ENCODE data around the gene SERPINB11. TPM values are rescaled to one million over a fixed set of nuclear protein-coding genes. Genes with fewer than 3 reads are reported as not detected.
"Not testable (repeated sequence)": the region's sequence is repeated elsewhere in the genome, so short reads cannot be mapped to it uniquely, and the experiment has no call there.

Gene SERPINB11, protein sequence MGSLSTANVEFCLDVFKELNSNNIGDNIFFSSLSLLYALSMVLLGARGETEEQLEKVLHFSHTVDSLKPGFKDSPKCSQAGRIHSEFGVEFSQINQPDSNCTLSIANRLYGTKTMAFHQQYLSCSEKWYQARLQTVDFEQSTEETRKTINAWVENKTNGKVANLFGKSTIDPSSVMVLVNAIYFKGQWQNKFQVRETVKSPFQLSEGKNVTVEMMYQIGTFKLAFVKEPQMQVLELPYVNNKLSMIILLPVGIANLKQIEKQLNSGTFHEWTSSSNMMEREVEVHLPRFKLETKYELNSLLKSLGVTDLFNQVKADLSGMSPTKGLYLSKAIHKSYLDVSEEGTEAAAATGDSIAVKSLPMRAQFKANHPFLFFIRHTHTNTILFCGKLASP
- not detected in 2 replicates for total RNA-seq (2014; rRNA removed; shearing (Covaris generic))

DNA sequence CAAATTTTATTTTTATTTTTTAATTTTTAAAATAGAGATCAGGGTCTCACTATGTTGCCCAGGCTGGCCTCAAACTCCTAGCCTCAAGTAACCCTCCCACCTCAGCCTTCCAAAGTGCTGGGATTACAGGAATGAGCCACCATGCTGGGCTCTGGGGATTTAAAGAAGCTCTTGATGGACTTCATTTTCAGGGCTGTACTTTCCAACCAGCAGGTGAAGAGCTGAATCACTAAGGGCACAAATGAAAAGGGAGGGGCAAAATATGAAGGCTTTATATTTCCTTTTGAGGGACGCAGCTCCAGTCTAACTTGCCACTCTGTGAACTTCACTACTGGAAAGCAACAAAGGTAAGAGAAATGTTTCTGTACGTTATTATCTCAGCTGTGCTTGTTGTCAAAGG, at the start of gene SERPINB11:
TSS of gene SERPINB11 (plus strand) at position 301 of the 400 bp plus-strand sequence. CDS start 7,234 bp downstream, outside the sequence.
- no peak for DNase-seq (ENCODE audit: low read depth)

DNA sequence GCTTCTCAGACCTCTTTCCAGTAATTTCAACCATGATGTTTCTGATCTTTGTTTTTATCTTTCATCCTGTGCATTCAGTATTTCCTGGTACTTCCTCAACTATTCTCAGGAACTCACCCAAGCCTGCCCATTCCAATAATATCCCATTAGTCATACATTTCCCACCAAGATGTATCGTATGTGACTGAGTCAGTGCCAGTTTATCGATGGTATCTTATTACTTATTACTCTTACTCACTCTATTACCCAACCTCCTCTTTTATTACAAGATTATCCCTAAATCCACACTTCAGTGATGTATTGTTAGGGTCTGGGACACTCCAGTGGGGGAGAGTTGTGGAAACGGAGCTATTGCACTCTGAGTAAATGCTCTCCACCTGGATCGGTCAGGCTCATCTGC, 43.8 kb upstream of the SERPINB11 start:
- DNase-seq (ENCODE audit: low read depth) = not testable (repeated sequence)

DNA sequence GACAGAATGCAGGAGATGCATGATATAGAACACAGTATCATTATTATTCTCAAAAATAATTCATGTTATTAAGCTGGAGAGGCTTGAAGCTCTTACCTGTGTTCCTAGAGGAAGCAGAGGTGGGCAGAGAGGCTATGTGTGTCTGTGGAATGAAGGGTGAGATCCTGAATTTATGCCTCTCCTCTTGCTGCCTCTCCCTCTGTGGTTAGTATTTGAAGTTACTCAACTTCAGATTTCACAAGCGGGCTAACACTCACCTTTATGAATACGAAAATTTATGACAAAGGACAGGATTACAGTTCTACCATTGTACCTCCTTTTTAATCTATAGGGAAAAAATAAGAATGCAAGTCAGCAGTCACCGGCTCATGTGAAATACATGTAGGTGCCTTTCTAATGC, 41.0 kb upstream of the SERPINB11 start, which contains the start of gene SERPINB3:
TSS of gene SERPINB3 (minus strand) at position 144 of the 400 bp plus-strand sequence. CDS start 677 bp downstream, outside the sequence.
- not testable (repeated sequence) for DNase-seq (ENCODE audit: low read depth)

DNA sequence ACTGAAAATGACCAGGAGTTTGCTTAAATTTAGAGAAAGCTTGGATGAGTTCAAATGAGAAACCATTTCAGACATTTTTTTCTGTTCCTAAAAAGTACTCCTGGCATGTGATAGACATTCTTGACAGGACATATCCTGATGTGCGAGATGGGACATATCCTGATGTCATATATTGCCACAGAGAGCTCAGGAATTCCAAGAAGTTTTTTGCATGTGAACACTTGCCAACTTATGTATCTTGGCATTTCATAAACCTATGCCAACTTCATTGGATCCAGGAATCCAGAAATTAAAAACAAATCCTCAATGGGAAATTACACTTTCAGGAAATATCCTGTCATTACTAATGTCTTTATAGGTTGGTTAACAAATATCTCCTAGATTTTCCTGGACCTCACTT, 38.2 kb upstream of the SERPINB11 start:
- DNase-seq (ENCODE audit: low read depth) = no peak

DNA sequence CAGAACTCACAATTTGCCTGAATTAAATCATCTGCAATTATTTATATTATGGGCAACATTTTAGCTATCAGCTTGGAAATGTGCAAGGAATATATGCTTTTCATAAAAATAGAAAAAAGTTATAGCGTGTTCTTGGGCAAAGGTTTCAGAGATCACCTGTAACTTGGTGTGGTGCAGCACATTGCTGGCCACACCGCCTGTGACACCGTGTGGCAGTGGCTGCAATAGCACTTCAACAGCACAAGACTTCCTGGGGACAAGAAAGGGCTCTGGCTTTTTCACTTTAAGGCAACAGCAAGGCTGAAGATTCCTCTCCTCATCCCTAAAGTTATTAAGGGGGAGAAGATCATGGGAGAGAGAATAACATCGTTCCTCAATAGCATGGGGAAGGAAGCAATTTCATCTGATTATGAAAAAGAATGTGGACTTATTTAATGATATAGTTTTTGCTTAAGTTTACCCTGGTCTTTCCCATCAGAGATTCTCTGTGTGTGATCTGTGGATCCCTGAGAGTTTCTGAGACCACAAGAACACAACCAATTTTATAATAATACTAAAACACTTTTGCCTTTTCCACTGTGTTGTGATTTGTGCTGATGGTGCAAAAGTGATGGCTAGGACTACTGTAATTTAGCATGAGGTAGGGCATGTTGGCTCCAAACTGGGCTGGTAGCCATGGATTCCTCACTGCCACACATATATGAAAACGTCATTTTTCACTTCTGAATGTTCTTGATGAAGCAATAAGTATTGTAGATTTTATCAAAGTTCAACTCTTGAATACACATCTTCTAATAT, 26.0 kb upstream of the SERPINB11 start:
- DNase-seq (ENCODE audit: low read depth) = peak; percentile 47

DNA sequence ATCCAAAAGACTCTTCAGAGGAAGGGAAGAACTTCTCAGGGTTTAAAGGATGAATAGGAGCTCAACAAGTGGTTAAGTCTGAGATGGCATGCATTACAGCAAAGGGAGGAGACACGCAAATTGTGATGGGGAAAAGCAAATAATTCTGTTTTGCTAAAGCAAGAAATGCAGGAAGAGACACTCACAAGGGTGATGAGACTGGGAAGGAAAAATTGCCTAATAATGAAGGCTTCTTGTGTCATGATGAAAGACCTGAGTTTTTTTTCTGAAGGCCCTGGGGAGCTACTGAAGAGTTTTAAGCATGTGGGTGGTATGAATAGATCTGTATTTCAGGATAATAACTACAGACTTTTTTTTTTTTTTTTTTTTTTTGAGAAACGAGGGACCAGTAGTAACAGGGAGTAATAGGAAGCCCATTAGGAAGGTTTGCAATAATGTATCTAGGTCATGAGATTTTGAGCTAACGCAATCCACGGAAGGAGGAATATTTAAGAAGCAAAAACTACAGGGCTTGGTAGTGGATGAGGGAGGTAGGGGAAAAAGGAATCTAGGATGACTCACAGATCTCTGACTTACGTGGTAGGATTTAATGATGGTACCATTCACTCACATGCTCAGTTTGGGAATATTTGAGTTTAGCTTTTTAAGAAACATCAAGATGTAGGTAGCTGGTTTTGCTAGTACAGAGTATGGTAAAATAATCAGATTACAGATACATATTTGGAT, 25.1 kb upstream of the SERPINB11 start:
- peak; percentile 27 for DNase-seq (ENCODE audit: low read depth)

DNA sequence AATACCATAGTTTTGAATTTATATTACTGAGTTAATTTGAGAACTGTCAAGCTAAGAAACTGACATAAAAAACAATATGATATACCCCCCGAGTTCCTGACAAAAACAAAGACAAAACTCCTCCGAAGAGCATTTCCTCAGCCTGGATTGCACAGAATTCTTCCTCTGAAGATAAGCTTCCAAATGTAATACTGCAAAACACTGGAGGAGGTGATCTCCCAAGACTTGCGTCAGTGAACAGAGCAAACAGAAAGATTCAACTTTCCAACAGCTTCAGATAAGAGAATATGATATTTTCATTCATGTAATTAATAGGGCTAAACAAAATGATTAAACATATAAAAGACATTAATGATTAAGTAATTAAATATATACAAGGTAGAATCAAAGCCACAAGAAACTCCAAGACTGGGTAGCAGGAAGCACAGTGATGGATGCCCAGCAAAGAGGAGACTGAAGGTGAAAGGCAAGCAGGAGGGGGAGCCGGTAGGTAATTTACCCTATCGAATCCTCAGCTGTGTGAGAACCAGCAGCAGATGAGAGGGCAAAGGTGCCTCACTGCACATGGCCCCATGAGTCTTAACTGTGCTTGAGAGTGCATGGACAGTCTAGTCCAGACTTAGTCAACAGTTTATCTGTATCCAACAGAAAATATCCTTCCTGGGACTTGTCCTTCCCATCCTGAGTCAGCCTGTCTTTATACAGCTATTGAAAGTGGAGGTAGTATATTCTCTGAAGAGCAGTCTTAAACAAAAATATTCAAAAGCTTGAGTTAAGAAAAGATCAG, 22.7 kb upstream of the SERPINB11 start:
- no peak for DNase-seq (ENCODE audit: low read depth)

DNA sequence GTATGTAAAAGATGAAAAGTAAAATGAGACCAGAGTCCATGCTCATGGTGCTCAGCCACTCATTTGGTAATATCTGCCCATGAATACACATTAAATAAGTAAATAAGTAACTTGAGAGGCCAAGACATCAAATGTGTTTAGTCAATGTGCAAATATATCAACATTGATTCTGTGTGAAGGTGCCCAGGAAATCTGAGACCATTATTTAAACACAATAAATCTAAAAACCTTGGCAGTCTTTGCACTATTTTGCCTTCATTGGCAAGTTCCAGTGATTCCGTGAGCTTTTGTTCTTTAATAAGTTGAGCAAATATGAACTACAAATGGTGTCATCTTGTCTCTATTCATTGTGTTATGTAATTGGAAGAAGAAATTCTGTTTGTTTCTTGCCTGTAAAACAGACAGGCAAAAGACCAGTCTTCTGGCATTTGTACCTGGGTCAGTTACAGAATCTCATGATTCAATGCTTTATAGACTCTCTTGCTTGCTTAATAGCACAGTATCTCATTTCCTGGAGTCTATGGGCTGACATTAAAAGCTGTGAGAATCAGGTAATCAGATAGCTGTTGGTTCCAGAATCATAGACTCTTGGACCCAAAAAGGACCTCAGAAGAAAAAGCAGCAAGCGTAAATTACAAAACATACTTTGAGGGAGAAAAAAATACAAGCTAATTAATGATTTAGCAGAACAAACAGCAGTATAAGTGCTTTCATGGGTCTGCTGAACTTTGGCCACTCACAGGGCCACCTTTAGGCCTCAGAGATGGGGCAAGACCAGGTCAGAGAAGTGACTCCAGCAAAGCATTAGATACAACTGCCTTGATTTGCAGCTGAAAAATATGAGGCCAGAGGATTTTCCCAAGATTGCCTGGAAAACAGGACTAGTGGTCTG, 21.1 kb upstream of the SERPINB11 start:
- DNase-seq (ENCODE audit: low read depth) = no peak

DNA sequence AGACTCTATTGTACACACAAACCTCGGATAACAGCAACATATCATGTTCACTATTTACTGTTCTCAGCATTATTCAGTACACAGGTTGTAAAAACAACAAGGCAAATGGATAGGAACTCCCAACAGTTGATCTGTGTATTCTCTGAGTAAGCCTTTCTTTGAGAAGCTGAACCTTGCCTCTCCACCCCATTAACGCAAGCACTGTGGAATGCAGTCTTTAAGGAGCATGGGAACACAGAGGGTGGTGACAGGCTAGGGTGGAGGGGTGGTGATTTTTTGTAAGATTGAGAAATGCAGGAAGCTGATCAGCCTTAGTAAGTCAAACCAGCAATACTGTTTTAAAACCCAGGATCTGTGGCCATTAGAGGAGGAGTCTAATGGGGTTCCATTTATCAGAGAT, 19.6 kb upstream of the SERPINB11 start:
- DNase-seq (ENCODE audit: low read depth) = peak; percentile 86

DNA sequence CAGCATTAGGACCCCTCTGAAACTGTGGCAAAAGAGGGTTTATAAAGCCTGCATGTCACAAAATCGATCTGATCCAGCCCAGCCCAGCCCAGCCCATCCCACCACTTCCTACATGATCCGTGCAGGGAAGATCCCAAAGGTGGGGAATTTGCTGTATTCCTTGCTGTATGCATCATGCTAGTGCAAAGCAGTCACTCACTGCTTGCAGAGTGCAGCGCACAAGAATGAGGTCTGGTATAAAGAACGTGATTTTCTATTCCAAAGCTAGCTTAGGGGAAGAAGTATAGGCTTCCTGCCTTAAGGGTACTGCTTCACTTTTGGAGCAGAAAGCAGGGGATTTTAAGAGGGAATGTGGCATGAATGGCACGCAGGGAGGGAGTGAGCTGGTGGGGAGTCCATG, 18.9 kb upstream of the SERPINB11 start:
- DNase-seq (ENCODE audit: low read depth) = peak; percentile 8

DNA sequence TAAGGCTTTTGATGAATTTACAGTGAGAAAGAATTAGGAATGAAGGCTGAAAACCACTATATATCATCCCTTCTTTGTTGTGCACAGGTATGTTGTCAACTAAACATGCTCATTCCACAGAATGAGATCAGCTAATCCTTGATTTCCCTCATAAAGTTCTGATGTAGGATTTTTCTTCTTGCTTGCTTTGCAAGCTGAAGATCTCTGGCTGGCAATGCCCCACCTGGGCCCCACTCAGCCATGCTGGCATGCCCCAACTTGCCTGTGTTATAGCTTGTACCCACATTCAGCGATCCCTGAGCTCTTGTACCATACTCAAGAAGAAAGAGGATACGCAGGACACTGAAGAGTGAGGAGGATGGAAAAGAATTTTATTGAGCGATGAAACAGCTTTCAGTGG, 18.0 kb upstream of the SERPINB11 start:
- DNase-seq (ENCODE audit: low read depth) = no peak

DNA sequence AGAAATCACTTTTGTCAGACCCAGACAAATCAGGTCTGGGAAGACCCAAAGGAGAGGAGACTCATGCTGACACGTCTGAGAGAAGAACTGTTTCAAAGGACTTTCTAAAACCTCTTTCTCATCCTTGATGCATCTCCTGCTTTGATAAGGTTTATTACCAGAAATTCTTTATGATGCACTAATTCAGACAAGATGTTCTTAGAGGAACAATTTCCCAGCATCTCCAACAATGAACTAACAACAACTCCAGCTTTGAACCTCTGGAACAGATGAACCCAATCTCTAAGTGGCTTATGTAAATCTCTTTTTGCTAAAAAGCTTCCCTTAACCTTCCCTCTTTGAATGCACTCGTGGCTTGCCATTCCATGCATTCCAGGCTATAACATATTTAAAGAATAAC, 15.9 kb upstream of the SERPINB11 start:
- no peak for DNase-seq (ENCODE audit: low read depth)

DNA sequence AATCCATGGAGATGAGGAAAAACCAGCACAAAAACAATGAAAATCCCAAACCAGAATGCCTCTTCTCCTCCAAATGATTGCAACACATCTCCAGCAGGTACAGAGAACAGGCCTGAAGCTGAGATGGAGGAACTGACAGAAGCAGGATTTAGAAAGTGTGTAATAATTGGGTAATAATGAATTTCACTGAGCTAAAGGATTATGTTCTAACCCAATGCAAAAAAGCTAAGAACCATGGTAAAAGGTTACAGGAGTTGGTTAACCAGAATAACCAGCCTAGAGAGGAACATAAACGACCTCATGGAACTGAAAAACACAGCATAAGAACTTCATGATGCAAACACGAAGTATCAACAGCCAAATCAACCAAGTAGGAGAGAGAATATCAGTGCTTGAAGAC, 13.7 kb upstream of the SERPINB11 start:
- no peak for DNase-seq (ENCODE audit: low read depth)

DNA sequence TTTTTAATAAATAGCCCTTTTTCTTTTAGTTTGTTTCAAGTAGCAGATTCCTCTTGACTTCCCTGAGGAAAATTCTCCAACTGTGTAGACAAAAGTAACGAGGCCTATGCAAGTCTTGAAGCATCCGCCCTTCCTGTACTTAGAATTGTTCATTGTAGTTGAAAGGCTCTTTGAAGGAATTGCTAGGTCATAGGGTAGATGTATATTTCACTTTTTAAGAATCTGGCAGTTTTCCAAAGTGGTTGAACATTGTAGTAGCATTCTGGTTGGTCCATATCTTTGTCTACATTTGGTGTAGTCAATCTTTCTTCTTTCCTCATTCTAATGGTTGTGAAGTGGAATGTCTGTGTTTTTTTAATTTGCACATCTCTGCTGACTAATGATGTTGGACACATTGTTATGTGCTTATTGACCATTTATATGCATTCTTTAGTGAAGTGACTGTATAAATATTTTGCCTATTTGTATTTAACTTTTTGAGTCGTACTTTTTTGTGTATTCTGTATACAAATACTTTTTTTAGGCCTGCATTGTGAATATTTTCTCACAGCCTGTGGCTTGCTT, 5.6 kb upstream of the SERPINB11 start:
- peak; percentile 44 for DNase-seq (ENCODE audit: low read depth)

DNA sequence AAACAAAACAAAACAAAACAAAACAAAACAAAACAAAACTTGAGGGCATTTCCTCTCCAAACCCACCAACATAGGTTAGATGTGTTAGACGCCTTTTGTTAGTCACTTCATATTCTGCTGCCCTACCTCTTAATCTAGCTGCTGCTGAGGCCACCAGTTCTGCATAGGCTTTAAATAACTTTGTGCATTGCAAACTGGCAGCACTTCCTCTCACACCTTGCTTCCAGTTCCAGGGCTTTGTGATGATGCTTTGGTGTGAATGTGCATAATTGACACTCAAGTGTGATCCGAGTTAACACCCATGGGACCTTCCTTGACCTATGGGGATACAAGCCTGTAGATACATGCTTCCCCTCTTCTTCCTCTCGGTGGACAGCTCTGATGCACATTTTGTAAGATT, 2.3 kb upstream of the SERPINB11 start:
- DNase-seq (ENCODE audit: low read depth) = peak; percentile 27

DNA sequence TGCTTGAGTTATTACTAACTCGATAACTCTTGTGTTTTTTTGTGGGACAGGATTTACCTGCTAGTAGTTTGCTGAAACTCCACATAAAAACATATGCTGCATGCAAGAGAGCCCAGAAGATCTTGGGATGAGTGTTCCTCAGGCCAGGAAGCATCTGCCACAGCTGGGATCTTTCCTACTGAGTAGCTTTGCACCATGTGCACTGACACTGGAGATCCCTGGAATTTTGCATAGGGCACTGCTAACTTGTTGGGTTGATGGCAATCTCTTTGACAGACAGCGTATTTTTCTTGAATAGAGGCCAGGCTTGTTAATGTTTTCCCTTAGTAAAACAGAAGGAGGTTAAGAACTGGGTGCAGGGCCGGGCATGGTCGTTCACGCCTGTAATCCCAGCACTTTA, 808 bp upstream of the SERPINB11 start:
- peak; percentile 51 for DNase-seq (ENCODE audit: low read depth)

DNA sequence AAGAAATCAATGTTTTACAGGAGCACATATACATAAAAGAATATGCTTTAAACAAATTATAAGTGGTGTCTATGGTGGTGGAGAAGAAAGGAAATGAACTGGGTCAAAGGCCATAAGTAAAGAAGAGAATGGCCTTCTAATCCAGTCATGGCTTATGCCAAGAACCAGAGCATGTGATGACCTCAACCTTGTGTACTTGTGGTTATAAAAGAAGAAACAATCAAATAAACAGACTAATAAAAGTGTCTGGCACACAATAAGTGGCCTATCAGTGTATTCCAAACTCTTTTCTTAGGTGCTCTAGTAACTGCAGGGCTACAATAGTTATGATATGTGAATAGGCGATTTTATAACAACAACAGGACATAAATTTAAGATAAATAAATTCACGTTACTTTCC, 2.6 kb downstream of the SERPINB11 start:
- peak; percentile 33 for DNase-seq (ENCODE audit: low read depth)

DNA sequence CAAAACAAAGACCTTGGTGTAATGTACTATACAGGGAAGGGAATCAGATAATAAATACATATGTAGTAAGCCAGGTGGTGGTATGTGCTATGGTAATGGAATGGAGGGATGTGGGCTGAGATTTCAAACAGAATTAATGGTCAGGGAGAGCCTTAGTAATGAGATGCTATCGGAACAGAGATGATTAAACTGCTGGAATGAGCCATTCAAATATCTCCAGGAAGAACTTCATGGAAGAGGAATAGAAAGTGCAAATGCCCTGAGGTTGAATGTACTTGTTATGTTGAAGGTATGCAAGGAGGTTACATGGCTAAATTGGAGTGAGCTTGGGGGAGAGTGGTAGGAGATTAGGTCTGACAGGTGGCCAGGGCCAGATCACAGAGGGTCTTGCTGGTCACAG, 5.1 kb downstream of the SERPINB11 start:
- peak; percentile 14 for DNase-seq (ENCODE audit: low read depth)

DNA sequence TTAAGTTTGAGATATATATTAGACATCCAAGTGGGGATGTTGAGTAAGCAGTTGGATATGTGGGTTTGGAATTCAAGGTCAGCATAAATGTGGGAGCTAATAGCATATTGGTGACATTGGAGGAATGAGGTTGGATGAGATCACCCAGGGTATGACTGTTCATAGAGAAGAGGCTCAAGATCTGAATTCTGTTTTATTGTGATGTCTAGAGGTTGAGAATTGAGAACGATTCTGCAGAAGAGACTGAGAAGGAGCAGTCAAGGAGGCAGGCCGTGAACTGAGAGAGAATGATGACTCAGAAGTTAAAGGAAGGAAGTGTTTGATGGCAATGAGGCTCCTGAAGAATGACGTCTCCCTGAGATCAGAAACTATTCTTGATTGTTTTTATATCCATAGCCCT, 5.9 kb downstream of the SERPINB11 start:
- peak; percentile 88 for DNase-seq (ENCODE audit: low read depth)
